Measurements from ENCODE around the gene NRARP.

NRARP gene

DNA sequence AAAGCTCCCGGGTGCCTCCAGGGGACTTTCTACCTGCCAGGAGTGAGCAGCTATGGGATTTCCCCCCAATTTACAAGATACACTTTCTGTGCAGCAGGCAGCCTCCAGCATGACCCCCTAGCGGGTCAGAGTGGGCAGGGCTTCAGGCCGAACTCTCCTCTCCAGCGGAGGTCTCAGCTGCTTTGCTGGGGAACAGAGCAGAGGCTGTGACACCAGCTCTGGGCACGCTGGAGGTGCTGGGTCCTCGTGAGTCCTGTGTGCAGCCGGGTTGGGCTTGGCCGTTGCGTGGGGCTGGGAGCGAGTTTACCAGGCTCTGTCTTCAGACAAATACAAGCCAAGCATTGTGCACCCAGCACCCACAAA, 2.9 kb downstream of the NRARP start:
- H3F3A ChIP-seq (ENCODE audit: insufficient read depth, low read length), result peaks cover 7% of the 10 kb centered on the region; the same call in 1 of the 2 replicates
- H3K4me1 ChIP-seq (ENCODE audit: low read length), result 0 out of 2 replicates have a peak, but pooled peaks cover 3% of the 10 kb centered on the region
- H3K9me3 ChIP-seq (replicated peaks; ENCODE audit: insufficient read depth, low read length), result no peaks in the 10 kb centered on the region
- no peaks in the 10 kb centered on the region for H3K79me2 ChIP-seq (ENCODE audit: low read length)
- no peaks in the 10 kb centered on the region for H3K9me2 ChIP-seq (replicated peaks; ENCODE audit: insufficient read depth, low read length)
- no peak overlapping the region for H2AFZ ChIP-seq (ENCODE audit: low read length)
- no peak overlapping the region for H3K4me2 ChIP-seq (ENCODE audit: low read depth, low read length)
- H3K36me3 ChIP-seq (replicated peaks; ENCODE audit: insufficient read depth, low read length), result no peaks in the 10 kb centered on the region
- no peak overlapping the region for H3K27ac ChIP-seq (ENCODE audit: low read length)
- no peak overlapping the region for H3K9ac ChIP-seq (ENCODE audit: low read length)
- TF ChIP-seq EZH2phosphoT487 (IDR thresholded peaks at IDR 0.05; ENCODE audit: low read length), result no peak
- TF ChIP-seq, protein P1, sequence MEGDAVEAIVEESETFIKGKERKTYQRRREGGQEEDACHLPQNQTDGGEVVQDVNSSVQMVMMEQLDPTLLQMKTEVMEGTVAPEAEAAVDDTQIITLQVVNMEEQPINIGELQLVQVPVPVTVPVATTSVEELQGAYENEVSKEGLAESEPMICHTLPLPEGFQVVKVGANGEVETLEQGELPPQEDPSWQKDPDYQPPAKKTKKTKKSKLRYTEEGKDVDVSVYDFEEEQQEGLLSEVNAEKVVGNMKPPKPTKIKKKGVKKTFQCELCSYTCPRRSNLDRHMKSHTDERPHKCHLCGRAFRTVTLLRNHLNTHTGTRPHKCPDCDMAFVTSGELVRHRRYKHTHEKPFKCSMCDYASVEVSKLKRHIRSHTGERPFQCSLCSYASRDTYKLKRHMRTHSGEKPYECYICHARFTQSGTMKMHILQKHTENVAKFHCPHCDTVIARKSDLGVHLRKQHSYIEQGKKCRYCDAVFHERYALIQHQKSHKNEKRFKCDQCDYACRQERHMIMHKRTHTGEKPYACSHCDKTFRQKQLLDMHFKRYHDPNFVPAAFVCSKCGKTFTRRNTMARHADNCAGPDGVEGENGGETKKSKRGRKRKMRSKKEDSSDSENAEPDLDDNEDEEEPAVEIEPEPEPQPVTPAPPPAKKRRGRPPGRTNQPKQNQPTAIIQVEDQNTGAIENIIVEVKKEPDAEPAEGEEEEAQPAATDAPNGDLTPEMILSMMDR (IDR thresholded peaks at IDR 0.05; ENCODE audit: low read length), result no peak
- no peak for TF ChIP-seq EZH2 (optimal IDR thresholded peaks at IDR 0.05; ENCODE audit: low read depth, low read length)
- no peaks in the 10 kb centered on the region for H4K20me1 ChIP-seq (ENCODE audit: insufficient read depth, low read length)
- H3K27me3 ChIP-seq (replicated peaks; ENCODE audit: insufficient read depth, low read length), result peaks cover 61% of the 10 kb centered on the region
- DNase-seq, result no peak
- no peak overlapping the region for H3K4me3 ChIP-seq (ENCODE audit: low read length)

DNA sequence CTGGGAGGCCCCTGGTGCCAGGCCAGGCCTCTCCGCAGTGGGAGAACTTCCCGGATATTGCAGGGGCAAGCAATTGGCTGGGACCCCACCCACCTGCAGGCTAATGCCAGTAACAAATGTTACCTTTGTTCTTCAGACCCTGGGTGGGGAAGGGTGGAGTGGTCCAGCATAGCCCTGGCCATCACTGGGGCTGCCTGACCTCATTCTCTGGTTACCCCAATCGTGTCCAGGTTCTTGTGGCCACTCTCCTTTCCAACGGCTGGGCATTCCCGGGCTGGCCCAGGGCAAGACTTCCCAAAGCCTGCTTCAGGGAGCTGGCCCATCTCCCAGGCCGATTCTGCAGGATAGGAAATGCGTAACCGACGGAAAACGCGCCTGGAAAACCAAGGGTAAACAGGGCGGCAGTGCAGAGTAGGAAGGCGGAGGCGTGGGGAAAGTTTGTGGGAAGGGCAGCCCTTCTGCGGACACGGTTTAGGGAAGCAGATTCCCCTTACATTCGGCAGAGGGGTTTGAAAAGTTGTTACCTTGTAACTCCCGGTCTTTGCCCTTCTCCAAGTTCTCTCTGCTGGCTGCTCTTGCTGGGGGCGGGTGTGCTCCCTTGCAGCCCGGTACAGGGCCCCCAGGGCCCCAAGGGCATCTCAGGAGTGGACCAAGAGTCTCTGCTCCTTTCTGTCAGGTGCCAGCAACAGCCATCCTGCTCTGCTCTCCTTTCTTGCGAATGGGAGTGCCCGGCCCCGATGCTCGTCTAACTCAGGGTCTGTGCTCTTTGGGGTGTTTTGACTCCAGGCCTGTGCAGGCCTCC, 3.5 kb downstream of the NRARP start:
- TF ChIP-seq EZH2 (optimal IDR thresholded peaks at IDR 0.05; ENCODE audit: low read depth, low read length) (no peak), EZH2phosphoT487 (IDR thresholded peaks at IDR 0.05; ENCODE audit: low read length) (no peak)
- TF ChIP-seq, protein P1 (IDR thresholded peaks at IDR 0.05; ENCODE audit: low read length), result no peak
- Histone ChIP-seq H3K27ac (ENCODE audit: low read length) (no peak overlapping the region), H3K4me2 (ENCODE audit: low read depth, low read length) (no peak overlapping the region)

DNA sequence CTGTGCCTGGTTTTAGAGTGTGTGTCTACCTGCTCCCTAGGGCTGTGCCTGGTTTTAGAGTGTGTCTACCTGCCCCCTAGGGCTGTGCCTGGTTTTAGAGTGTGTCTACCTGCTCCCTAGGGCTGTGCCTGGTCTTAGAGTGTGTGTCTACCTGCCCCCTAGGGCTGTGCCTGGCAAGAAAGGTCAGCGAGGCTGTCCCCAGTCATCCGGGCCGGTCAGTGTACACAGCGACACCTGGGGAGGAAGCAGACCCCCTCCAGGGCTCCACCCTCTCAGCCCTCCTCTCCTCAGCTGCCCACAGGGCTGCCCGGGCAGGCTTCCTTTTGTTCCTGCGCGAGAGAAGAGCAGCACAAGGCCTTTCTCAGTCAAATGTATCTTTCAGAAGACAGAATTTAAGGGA, 4.1 kb downstream of the NRARP start:
- H3K4me1 ChIP-seq (ENCODE audit: low read length), result 0 out of 2 replicates have a peak, but pooled peaks cover 3% of the 10 kb centered on the region
- H3K79me2 ChIP-seq (ENCODE audit: low read length), result no peaks in the 10 kb centered on the region
- no peak overlapping the region for H3K9ac ChIP-seq (ENCODE audit: low read length)
- no peak overlapping the region for H3K4me2 ChIP-seq (ENCODE audit: low read depth, low read length)
- peaks cover 5% of the 10 kb centered on the region; the same call in 1 of the 2 replicates for H3F3A ChIP-seq (ENCODE audit: insufficient read depth, low read length)
- H3K4me3 ChIP-seq (ENCODE audit: low read length), result no peak overlapping the region
- H3K36me3 ChIP-seq (replicated peaks; ENCODE audit: insufficient read depth, low read length), result no peaks in the 10 kb centered on the region
- no peak for TF ChIP-seq EZH2phosphoT487 (IDR thresholded peaks at IDR 0.05; ENCODE audit: low read length)
- no peak for TF ChIP-seq EZH2 (optimal IDR thresholded peaks at IDR 0.05; ENCODE audit: low read depth, low read length)
- TF ChIP-seq, protein P1 (IDR thresholded peaks at IDR 0.05; ENCODE audit: low read length), result no peak
- no peak overlapping the region for H2AFZ ChIP-seq (ENCODE audit: low read length)
- H4K20me1 ChIP-seq (ENCODE audit: insufficient read depth, low read length), result no peaks in the 10 kb centered on the region
- no peak overlapping the region for H3K27ac ChIP-seq (ENCODE audit: low read length)
- no peaks in the 10 kb centered on the region for H3K9me3 ChIP-seq (replicated peaks; ENCODE audit: insufficient read depth, low read length)
- H3K27me3 ChIP-seq (replicated peaks; ENCODE audit: insufficient read depth, low read length), result peaks cover 73% of the 10 kb centered on the region
- DNase-seq, result no peak
- no peaks in the 10 kb centered on the region for H3K9me2 ChIP-seq (replicated peaks; ENCODE audit: insufficient read depth, low read length)

More for the DNA sequence above, 3.5 kb downstream of the NRARP start:
- Histone ChIP-seq H2AFZ (ENCODE audit: low read length) (no peak overlapping the region), H3K9me2 (replicated peaks; ENCODE audit: insufficient read depth, low read length) (no peaks in the 10 kb centered on the region), H3K9ac (ENCODE audit: low read length) (no peak overlapping the region), H3K4me1 (ENCODE audit: low read length) (0 out of 2 replicates have a peak, but pooled peaks cover 3% of the 10 kb centered on the region), H4K20me1 (ENCODE audit: insufficient read depth, low read length) (no peaks in the 10 kb centered on the region), H3K9me3 (replicated peaks; ENCODE audit: insufficient read depth, low read length) (no peaks in the 10 kb centered on the region), H3K27me3 (replicated peaks; ENCODE audit: insufficient read depth, low read length) (peaks cover 67% of the 10 kb centered on the region), H3K4me3 (ENCODE audit: low read length) (no peak overlapping the region), H3K36me3 (replicated peaks; ENCODE audit: insufficient read depth, low read length) (no peaks in the 10 kb centered on the region), H3F3A (ENCODE audit: insufficient read depth, low read length) (peaks cover 7% of the 10 kb centered on the region; the same call in 1 of the 2 replicates), H3K79me2 (ENCODE audit: low read length) (no peaks in the 10 kb centered on the region)
- DNase-seq, result no peak
